ENCODE data around the gene ENKD1. TPM values are rescaled to one million over a fixed set of nuclear protein-coding genes. Genes with fewer than 3 reads are reported as not detected.

The ENKD1 gene
- total and polyA plus RNA-seq, 12 donors = 3.0 to 113 (median 18.2) TPM

DNA sequence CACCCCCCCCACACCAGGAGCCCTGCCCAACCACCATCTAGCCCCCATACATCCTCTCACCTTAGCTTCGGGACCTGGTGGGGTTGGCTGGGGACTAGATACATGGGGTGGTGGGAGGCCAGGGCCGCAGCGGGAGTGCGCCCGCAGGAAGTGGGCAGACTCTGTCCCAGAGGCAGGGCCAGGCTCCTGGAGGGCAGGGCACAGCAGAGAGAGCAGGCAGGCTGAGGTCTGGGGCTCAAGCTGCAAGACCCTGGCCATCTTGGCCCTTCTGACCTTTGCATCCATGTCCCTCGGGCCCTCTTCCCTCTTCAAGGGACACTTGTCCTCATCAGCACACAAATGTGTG is 2.7 kb downstream of the ENKD1 start:
- Histone ChIP-seq H3K27me3 (no peaks in the 10 kb centered on the region), H3K4me3 (no peak overlapping the region), H3K27ac (peak overlapping the region in 1 of 5 donors; percentile 5), H3K9me3 (replicated peaks in 1 of 3) (no peaks in the 10 kb centered on the region), H3K4me1 (replicated peaks in 1 of 2) (peaks cover 19 to 38% of the 10 kb centered on the region in 2 donors), H3K36me3 (replicated peaks in 1 of 2) (peaks cover 0 to 10% of the 10 kb centered on the region in 2 donors)
- DNase-seq = no peak
- 73 to 95% (median 88%) methylated on average over 1 to 6 of the region's 6 CpGs for WGBS, 4 donors
- intact Hi-C loops (cut with DNase I) = loop anchor here (5.0 kb wide), 1 partner anchor 102 kb away; the partner anchor contains the start of gene CTCF (in 2 of the 2)
- no peak for TF ChIP-seq POLR2A (IDR thresholded peaks at IDR 0.05)
- no peak for TF ChIP-seq CTCF (IDR thresholded peaks at IDR 0.05)

GRCh38 chr16:67663151-67663876 is 3.2 kb downstream of the ENKD1 start:
- 83 to 89% (median 85%) methylated on average over 7 to 25 of the region's 25 CpGs for WGBS, 4 donors
- H3K4me1 ChIP-seq (replicated peaks in 1 of 2) = peaks cover 19 to 38% of the 10 kb centered on the region in 2 donors
- intact Hi-C loops (cut with DNase I) = loop anchor here (5.0 kb wide), 1 partner anchor 101 kb away; the partner anchor contains the start of gene CTCF (in 2 of the 2)
- TF ChIP-seq CTCF (IDR thresholded peaks at IDR 0.05) (no peak), POLR2A (IDR thresholded peaks at IDR 0.05) (no peak)
- no peak overlapping the region for H3K4me3 ChIP-seq
- H3K9me3 ChIP-seq (replicated peaks in 1 of 3) = no peaks in the 10 kb centered on the region
- DNase-seq = peak in 1 of 7 donors; percentile 74
- H3K36me3 ChIP-seq (replicated peaks in 1 of 2) = peaks cover 0 to 10% of the 10 kb centered on the region in 2 donors
- no peaks in the 10 kb centered on the region for H3K27me3 ChIP-seq
- peak overlapping the region in 1 of 5 donors; percentile 5 for H3K27ac ChIP-seq

DNA sequence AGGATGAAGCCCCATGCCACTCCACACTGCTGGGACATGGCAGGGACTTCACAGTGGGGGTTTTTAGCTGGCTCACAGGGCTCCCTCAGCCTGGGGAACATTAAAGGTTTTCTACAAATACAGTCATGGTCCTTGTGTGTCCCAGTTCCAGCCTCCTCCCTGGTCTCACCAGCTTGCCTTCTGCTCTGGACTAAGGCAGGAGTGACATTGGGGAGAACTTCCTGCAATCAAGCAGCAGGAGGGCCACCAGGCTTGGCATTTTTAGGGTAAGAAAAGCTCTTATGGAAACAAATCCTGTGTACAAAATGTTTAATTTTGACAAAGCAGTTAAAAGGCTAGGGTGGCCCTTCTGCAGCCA is 3.9 kb downstream of the ENKD1 start:
- no peak overlapping the region for H3K4me3 ChIP-seq
- H3K4me1 ChIP-seq (replicated peaks in 1 of 2) = peaks cover 18 to 32% of the 10 kb centered on the region in 2 donors
- no peaks in the 10 kb centered on the region for H3K27me3 ChIP-seq
- intact Hi-C loops (cut with DNase I) = loop anchor here (5.0 kb wide), 1 partner anchor 100 kb away; the partner anchor contains the start of gene CTCF (in 2 of the 2)
- no peak for TF ChIP-seq CTCF (IDR thresholded peaks at IDR 0.05)
- TF ChIP-seq POLR2A (IDR thresholded peaks at IDR 0.05) = no peak
- H3K27ac ChIP-seq = no peak overlapping the region
- no peak for DNase-seq
- H3K36me3 ChIP-seq (replicated peaks in 1 of 2) = peaks cover 0 to 10% of the 10 kb centered on the region in 2 donors
- H3K9me3 ChIP-seq (replicated peaks in 1 of 3) = no peaks in the 10 kb centered on the region

GRCh38 chr16:67661886-67662652 is 4.5 kb downstream of the ENKD1 start:
- Histone ChIP-seq H3K4me1 (replicated peaks in 1 of 2) (peaks cover 12 to 26% of the 10 kb centered on the region in 2 donors), H3K27ac (no peak overlapping the region), H3K36me3 (replicated peaks in 1 of 2) (peaks cover 0 to 10% of the 10 kb centered on the region in 2 donors), H3K9me3 (replicated peaks in 1 of 3) (no peaks in the 10 kb centered on the region), H3K4me3 (no peak overlapping the region), H3K27me3 (no peaks in the 10 kb centered on the region)
- 85 to 93% (median 90%) methylated on average over 19 to 34 of the region's 34 CpGs for WGBS, 4 donors
- no peak for DNase-seq
- TF ChIP-seq POLR2A (IDR thresholded peaks at IDR 0.05) = no peak
- no peak for TF ChIP-seq CTCF (IDR thresholded peaks at IDR 0.05)
- intact Hi-C loops (cut with DNase I) = loop anchor here (5.0 kb wide), 1 partner anchor 100 kb away; the partner anchor contains the start of gene CTCF (in 2 of the 2)
